Mesendoderm (in vitro differentiated cells): ENCODE measurements around the gene RAB30.

Experiments used
- DNase-seq: peaks from one replicate; pipeline ENCODE4 v3.0.0; 2013
- H2AK5ac ChIP-seq: 2 replicates; pipeline ENCODE4 v1.6.1; 2013; ENCODE audit warnings: low read length, inconsistent platforms
- H2BK120ac ChIP-seq: 2 replicates; pipeline ENCODE4 v1.6.1; 2013; ENCODE audit warnings: low read depth, mild to moderate bottlenecking, low read length, moderate library complexity, mixed read lengths
- H2BK15ac ChIP-seq: replicated peaks from 2 replicates; pipeline ENCODE4 v1.6.1; 2013; ENCODE audit warnings: low read depth, mild to moderate bottlenecking, moderate library complexity
- H2BK5ac ChIP-seq: 2 replicates; pipeline ENCODE4 v1.6.1; 2013; ENCODE audit warnings: low read length, inconsistent platforms
- H3K18ac ChIP-seq: 2 replicates; pipeline ENCODE4 v1.6.1; 2013; ENCODE audit warnings: mild to moderate bottlenecking, low read length, mixed read lengths
- H3K23ac ChIP-seq: one replicate; pipeline ENCODE4 v1.6.1; 2013; ENCODE audit warnings: low read length
- H3K27ac ChIP-seq: 2 replicates; pipeline ENCODE4 v1.5.1; 2013; ENCODE audit warnings: low read depth, mild to moderate bottlenecking, inconsistent platforms, low read length, moderate library complexity
- H3K27me3 ChIP-seq: 2 replicates; pipeline ENCODE4 v1.6.1; 2013; ENCODE audit warnings: low read length, control low read depth, mild to moderate bottlenecking, inconsistent platforms; ENCODE audit not compliant: insufficient read depth, poor library complexity
- H3K36me3 ChIP-seq: 2 replicates; pipeline ENCODE4 v1.6.1; 2013; ENCODE audit warnings: low read length, inconsistent platforms; ENCODE audit not compliant: control insufficient read depth, insufficient read depth
- H3K4ac ChIP-seq: one replicate; pipeline ENCODE4 v1.6.1; 2013; ENCODE audit warnings: low read depth, mild to moderate bottlenecking, low read length, moderate library complexity
- H3K4me1 ChIP-seq: 2 replicates; pipeline ENCODE4 v1.6.1; 2013; ENCODE audit warnings: low read depth, low read length, inconsistent platforms; ENCODE audit not compliant: control insufficient read depth
- H3K4me2 ChIP-seq: 2 replicates; pipeline ENCODE4 v1.6.1; 2013; ENCODE audit warnings: low read length
- H3K4me3 ChIP-seq: 2 replicates; pipeline ENCODE4 v1.5.1; 2013; ENCODE audit warnings: mild to moderate bottlenecking, low read length
- H3K56ac ChIP-seq: one replicate; pipeline ENCODE4 v1.6.1; 2013; ENCODE audit warnings: low read length
- H3K79me1 ChIP-seq: 2 replicates; pipeline ENCODE4 v1.6.1; 2013; ENCODE audit warnings: low read length, inconsistent platforms
- H3K79me2 ChIP-seq: 2 replicates; pipeline ENCODE4 v1.6.1; 2013; ENCODE audit warnings: mild to moderate bottlenecking, low read length; ENCODE audit not compliant: control insufficient read depth, insufficient read depth
- H3K9ac ChIP-seq: 2 replicates; pipeline ENCODE4 v1.6.1; 2013; ENCODE audit warnings: low read length, inconsistent platforms
- H4K5ac ChIP-seq: one replicate; pipeline ENCODE4 v1.6.1; 2013; ENCODE audit warnings: low read length
- H4K8ac ChIP-seq: one replicate; pipeline ENCODE4 v1.6.1; 2013; ENCODE audit warnings: low read depth, mild to moderate bottlenecking, control low read depth, low read length, moderate library complexity
- WGBS: extraction: QIAGEN DNeasy Blood & Tissue Kit; methylation state at CpG from one replicate; pipeline ENCODE4 v1.1.7; 2013; ENCODE audit warnings: low lambda C conversion rate, missing lambda C conversion rate; ENCODE audit not compliant: insufficient coverage; ENCODE audit errors: extremely low coverage; 5-methylcytosine and 5-hydroxymethylcytosine counted together

RAB30 gene

GRCh38 chr11:82980947-82981346 lies 90.8 kb downstream of the RAB30 start:
- H3K36me3 ChIP-seq = no peaks in the 10 kb centered on the region
- no peak overlapping the region for H3K27ac ChIP-seq
- no peaks in the 10 kb centered on the region for H3K27me3 ChIP-seq
- no peak overlapping the region for H2BK120ac ChIP-seq
- no peak overlapping the region for H2BK15ac ChIP-seq
- H3K56ac ChIP-seq = no peak overlapping the region
- no peaks in the 10 kb centered on the region for H3K79me1 ChIP-seq
- DNase-seq = no peak
- H3K4me3 ChIP-seq = no peak overlapping the region
- no peak overlapping the region for H3K23ac ChIP-seq
- H3K4me1 ChIP-seq = no peaks in the 10 kb centered on the region
- no peak overlapping the region for H4K8ac ChIP-seq
- no peak overlapping the region for H4K5ac ChIP-seq
- H3K4me2 ChIP-seq = no peak overlapping the region
- no peaks in the 10 kb centered on the region for H3K79me2 ChIP-seq
- H3K4ac ChIP-seq = no peak overlapping the region
- no CpG with 5 or more reads among the region's 4 CpGs for WGBS
- no peak overlapping the region for H3K9ac ChIP-seq
- no peak overlapping the region for H2BK5ac ChIP-seq
- no peak overlapping the region for H2AK5ac ChIP-seq
- H3K18ac ChIP-seq = no peak overlapping the region

- H3K4me3 ChIP-seq = no peak overlapping the region
- no peak overlapping the region for H3K27ac ChIP-seq
- no peaks in the 10 kb centered on the region for H3K27me3 ChIP-seq
- H3K36me3 ChIP-seq = no peaks in the 10 kb centered on the region
- H3K9ac ChIP-seq = no peak overlapping the region
- no peak overlapping the region for H2BK120ac ChIP-seq
- H2AK5ac ChIP-seq = no peak overlapping the region
- no peak overlapping the region for H4K8ac ChIP-seq
- peak; percentile 34 for DNase-seq
- H3K18ac ChIP-seq = no peak overlapping the region
- H2BK15ac ChIP-seq = no peak overlapping the region
- H3K56ac ChIP-seq = no peak overlapping the region
- no peaks in the 10 kb centered on the region for H3K79me1 ChIP-seq
- no peak overlapping the region for H2BK5ac ChIP-seq
- H3K4ac ChIP-seq = no peak overlapping the region
- H3K4me2 ChIP-seq = no peak overlapping the region
- no peak overlapping the region for H4K5ac ChIP-seq
- H3K79me2 ChIP-seq = no peaks in the 10 kb centered on the region
- H3K23ac ChIP-seq = no peak overlapping the region
- no peaks in the 10 kb centered on the region for H3K4me1 ChIP-seq
Measured at GRCh38 chr11:82980292-82980691, 91.4 kb downstream of the RAB30 start.

- Histone ChIP-seq H4K5ac (no peak overlapping the region), H3K79me2 (no peaks in the 10 kb centered on the region), H2BK5ac (no peak overlapping the region), H3K27me3 (no peaks in the 10 kb centered on the region), H3K23ac (no peak overlapping the region), H2BK120ac (no peak overlapping the region), H3K56ac (no peak overlapping the region), H3K4me1 (no peaks in the 10 kb centered on the region), H4K8ac (no peak overlapping the region), H3K9ac (no peak overlapping the region), H3K36me3 (no peaks in the 10 kb centered on the region), H2AK5ac (no peak overlapping the region), H3K4me2 (no peak overlapping the region), H3K79me1 (no peaks in the 10 kb centered on the region), H3K4me3 (no peak overlapping the region), H3K4ac (no peak overlapping the region), H3K27ac (no peak overlapping the region), H3K18ac (no peak overlapping the region), H2BK15ac (no peak overlapping the region)
- DNase-seq = no peak
Measured at GRCh38 chr11:82979824-82980223, 91.9 kb downstream of the RAB30 start.

DNA sequence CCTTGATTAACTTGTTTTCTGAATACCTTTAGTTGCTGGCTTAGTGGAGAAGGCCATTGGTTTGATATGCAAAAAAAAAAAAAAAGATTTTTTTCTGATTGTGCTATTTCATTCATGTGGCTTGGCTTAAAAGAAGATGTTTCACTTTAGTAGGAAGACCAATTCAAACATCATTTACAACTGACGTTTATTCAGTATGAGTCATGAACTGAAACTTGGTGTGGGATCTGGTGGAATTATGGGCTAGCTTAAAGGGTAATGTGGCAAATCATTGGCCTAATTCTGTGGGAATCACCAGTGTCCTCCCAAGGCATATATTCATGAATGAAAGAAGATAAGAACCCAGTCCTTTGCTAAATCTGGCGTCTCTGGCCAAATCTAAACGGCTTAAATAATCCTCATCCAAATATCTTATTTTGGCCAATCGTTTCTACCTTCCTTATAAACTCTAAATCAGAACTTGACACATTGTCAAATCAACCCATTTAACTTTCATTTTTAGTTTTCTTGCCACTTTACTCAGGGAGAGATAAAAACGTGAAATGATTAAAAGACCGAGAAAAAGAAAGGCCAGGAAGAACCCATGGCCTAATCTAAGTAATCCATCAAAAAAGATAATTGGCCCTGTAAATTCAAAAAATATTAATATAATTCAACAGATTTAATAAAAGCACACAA lies 93.1 kb downstream of the RAB30 start:
- Histone ChIP-seq H2AK5ac (no peak overlapping the region), H3K4me1 (no peaks in the 10 kb centered on the region), H3K4me3 (no peak overlapping the region), H3K79me2 (no peaks in the 10 kb centered on the region), H3K4ac (no peak overlapping the region), H2BK120ac (no peak overlapping the region), H3K27ac (no peak overlapping the region), H3K36me3 (no peaks in the 10 kb centered on the region), H3K56ac (no peak overlapping the region), H2BK15ac (no peak overlapping the region), H3K4me2 (no peak overlapping the region), H4K5ac (no peak overlapping the region), H3K27me3 (no peaks in the 10 kb centered on the region), H2BK5ac (no peak overlapping the region), H3K79me1 (no peaks in the 10 kb centered on the region), H3K23ac (no peak overlapping the region), H3K9ac (no peak overlapping the region), H4K8ac (no peak overlapping the region), H3K18ac (no peak overlapping the region)
- 100% methylated on average over 2 of the region's 6 CpGs for WGBS
- no peak for DNase-seq

DNA sequence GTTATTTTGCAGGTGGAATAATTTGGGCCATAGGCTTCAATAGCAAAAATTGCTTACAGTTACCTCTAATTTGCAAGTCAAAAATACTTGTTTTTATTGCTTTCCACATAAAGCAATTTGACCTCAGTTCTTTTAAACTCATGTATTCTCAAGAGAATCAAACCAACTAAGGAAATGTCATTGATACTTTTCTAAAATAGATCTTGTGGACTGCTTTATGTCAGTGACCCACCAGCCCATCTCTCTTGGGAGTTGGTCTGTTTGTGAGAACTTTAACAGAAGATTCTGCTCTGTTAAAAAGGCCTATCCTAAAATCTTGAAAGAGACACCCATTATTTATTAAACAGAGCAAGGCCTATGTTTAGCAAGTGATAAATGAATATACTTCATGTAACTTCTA lies 94.9 kb downstream of the RAB30 start:
- no peaks in the 10 kb centered on the region for H3K79me2 ChIP-seq
- H3K4me1 ChIP-seq = no peaks in the 10 kb centered on the region
- no peak overlapping the region for H4K8ac ChIP-seq
- H2BK15ac ChIP-seq = no peak overlapping the region
- H3K4me2 ChIP-seq = no peak overlapping the region
- H2AK5ac ChIP-seq = no peak overlapping the region
- H3K27ac ChIP-seq = no peak overlapping the region
- no peak overlapping the region for H3K18ac ChIP-seq
- H3K27me3 ChIP-seq = no peaks in the 10 kb centered on the region
- H3K79me1 ChIP-seq = no peaks in the 10 kb centered on the region
- no peaks in the 10 kb centered on the region for H3K36me3 ChIP-seq
- H3K4ac ChIP-seq = no peak overlapping the region
- no peak overlapping the region for H2BK5ac ChIP-seq
- H3K4me3 ChIP-seq = no peak overlapping the region
- no peak overlapping the region for H4K5ac ChIP-seq
- H3K23ac ChIP-seq = no peak overlapping the region
- no peak overlapping the region for H3K9ac ChIP-seq
- H3K56ac ChIP-seq = no peak overlapping the region
- no peak overlapping the region for H2BK120ac ChIP-seq
- no peak for DNase-seq

- Histone ChIP-seq H3K23ac (no peak overlapping the region), H3K79me1 (no peaks in the 10 kb centered on the region), H3K79me2 (no peaks in the 10 kb centered on the region), H2BK5ac (no peak overlapping the region), H3K27ac (no peak overlapping the region), H3K4me1 (no peaks in the 10 kb centered on the region), H4K8ac (no peak overlapping the region), H2AK5ac (no peak overlapping the region), H3K27me3 (no peaks in the 10 kb centered on the region), H3K56ac (no peak overlapping the region), H3K4me2 (no peak overlapping the region), H3K36me3 (no peaks in the 10 kb centered on the region), H3K9ac (no peak overlapping the region), H3K4ac (no peak overlapping the region), H2BK120ac (no peak overlapping the region), H3K18ac (no peak overlapping the region), H3K4me3 (no peak overlapping the region), H2BK15ac (no peak overlapping the region), H4K5ac (no peak overlapping the region)
- DNase-seq = peak; percentile 37
Measured at GRCh38 chr11:82975882-82976281, 95.8 kb downstream of the RAB30 start.
